ENCODE measurements around the gene SMYD3. TPM values are rescaled to one million over a fixed set of nuclear protein-coding genes. Genes with fewer than 3 reads are reported as not detected.
"Not testable (repeated sequence)": the region's sequence is repeated elsewhere in the genome, so short reads cannot be mapped to it uniquely, and the experiment has no call there.

The SMYD3 gene
- total RNA-seq, 2 experiments from 2014 or later: 17.1 TPM

DNA sequence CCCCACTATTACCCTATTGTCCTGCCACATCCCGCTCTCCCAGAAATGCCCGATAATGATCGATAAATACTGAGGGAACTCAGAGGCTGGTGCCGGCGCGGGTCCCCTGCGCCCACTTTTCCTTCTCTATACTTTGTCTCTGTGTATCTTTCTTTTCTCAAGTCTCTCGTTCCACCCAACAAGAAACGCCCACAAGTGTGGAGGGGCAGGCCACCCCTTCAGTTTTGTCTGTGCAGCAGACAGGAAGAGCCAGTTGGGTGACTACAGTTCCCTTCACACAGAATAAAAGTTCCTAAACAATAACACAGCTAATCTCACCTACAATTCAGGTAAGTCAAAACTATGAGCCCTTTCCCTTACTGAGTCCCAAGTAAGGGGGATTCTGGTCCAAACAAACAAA lies 423.7 kb downstream of the SMYD3 start:
- POLR2A ChIA-PET: no interaction called here
- no peak overlapping the region for H3K4me3 Mint-ChIP-seq
- no peak for DNase-seq
- peaks cover 7% of the 10 kb centered on the region for H3K4me1 Mint-ChIP-seq
- H3K27me3 Mint-ChIP-seq: no peaks in the 10 kb centered on the region
- peaks cover 17% of the 10 kb centered on the region for H3K9me3 Mint-ChIP-seq
- CTCF ChIA-PET: no interaction called here
- no peaks in the 10 kb centered on the region for H3K36me3 Mint-ChIP-seq (ENCODE audit: low read depth)
- H3K27ac Mint-ChIP-seq: no peak overlapping the region

DNA sequence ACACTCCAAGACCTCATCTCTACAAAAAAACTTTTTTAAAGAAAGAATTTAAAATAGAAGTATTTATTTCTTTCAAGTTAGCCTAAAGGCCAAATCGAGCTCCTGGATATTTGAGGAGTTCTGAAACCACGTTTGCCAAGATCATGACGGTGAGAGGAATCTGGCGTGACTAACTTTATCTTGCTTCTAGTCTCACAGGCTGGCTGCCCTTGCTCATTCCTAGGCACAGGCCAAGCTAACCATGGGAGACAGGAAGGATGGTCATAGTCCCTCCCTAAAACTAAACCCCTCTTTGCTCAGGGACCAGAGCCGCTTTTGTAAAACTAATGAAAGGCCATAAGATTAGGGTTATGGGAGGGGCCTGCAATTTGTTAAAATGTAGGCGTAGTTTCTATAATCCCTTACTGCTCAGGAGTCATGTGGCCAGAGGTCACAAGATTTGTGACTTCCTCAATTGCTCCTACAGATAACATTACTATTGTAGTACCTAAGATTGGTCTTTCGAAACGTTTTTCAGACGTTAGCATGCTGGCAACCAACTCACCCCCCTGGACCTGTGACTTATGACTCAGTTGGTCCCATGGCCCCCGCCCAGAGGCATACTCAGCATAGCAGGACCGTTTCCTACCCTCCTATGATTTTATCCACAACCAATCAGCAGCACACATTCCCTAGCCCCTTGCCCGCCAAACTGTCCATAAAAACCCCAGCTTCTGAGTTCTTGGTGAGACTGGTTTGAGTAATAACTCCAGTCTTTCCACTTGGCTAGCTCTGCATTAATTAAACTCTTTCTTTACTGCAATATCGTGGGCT lies 425.0 kb downstream of the SMYD3 start:
- Mint-ChIP-seq H3K27me3 (no peaks in the 10 kb centered on the region), H3K27ac (no peak overlapping the region), H3K36me3 (ENCODE audit: low read depth) (no peaks in the 10 kb centered on the region), H3K4me1 (peaks cover 7% of the 10 kb centered on the region), H3K9me3 (peaks cover 12% of the 10 kb centered on the region), H3K4me3 (no peak overlapping the region)
- POLR2A ChIA-PET: no interaction called here
- no peak for DNase-seq
- CTCF ChIA-PET: no interaction called here

DNA sequence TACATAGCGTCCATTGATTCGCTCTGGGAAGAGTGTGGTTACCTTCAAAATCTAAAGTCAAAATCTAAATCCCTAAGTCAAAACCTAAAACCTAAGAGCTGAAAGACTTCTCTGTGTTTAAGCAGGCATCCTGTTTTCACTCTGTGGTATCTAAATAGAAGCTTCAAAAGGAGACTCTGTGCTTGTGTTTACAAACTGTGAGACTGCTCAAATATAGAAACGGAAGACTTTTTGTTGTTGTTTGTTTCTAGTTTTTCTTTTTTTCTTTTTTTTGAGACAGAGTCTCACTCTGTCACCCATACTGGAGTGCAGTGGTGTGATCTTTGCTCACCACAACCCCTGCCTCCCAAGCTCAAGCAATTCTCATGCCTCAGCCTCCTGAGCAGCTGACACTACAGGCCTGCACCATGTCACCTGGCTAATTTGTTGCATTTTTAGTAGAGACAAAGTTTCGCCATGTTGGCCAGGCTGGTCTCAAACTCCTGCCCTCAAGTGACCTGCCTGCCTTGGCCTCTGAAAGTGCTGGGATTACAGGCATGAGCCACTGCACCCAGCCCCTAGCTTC lies 425.9 kb downstream of the SMYD3 start:
- ChIA-PET POLR2A (no interaction called here), CTCF (interaction anchor here (1.3 kb wide), 1 partner anchor 34 kb away, joined by 3 read pairs; no protein-coding TSS in a partner anchor)
- H3K4me3 Mint-ChIP-seq: no peak overlapping the region
- no peaks in the 10 kb centered on the region for H3K27me3 Mint-ChIP-seq
- peaks cover 7% of the 10 kb centered on the region for H3K4me1 Mint-ChIP-seq
- no peak overlapping the region for H3K27ac Mint-ChIP-seq
- no peak for DNase-seq
- no peaks in the 10 kb centered on the region for H3K36me3 Mint-ChIP-seq (ENCODE audit: low read depth)
- H3K9me3 Mint-ChIP-seq: peaks cover 9% of the 10 kb centered on the region

DNA sequence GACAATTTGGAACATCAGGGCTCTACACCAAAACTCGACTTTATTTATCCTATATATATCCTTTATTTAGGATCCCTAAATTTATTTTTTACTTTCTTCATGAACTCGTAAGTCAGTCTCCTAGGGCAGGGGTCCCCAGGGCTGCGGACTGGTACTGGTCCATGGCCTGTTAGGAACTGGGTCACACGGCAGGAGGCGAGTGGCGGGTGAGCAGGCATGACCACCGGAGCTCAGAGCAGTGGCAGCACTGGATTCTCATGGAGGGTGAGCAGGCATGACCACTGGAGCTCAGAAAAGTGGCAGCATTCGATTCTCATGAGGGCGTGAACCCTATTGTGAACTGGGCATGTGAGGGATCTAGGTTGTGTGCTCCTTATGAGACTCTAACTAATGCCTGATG lies 427.0 kb downstream of the SMYD3 start:
- no peaks in the 10 kb centered on the region for H3K36me3 Mint-ChIP-seq (ENCODE audit: low read depth)
- ChIA-PET POLR2A (no interaction called here), CTCF (interaction anchor here (1.3 kb wide), 1 partner anchor 35 kb away, joined by 3 read pairs; no protein-coding TSS in a partner anchor)
- H3K27me3 Mint-ChIP-seq: no peaks in the 10 kb centered on the region
- H3K4me1 Mint-ChIP-seq: peaks cover 7% of the 10 kb centered on the region
- no peak overlapping the region for H3K27ac Mint-ChIP-seq
- H3K9me3 Mint-ChIP-seq: peaks cover 9% of the 10 kb centered on the region
- no peak overlapping the region for H3K4me3 Mint-ChIP-seq
- no peak for DNase-seq

DNA sequence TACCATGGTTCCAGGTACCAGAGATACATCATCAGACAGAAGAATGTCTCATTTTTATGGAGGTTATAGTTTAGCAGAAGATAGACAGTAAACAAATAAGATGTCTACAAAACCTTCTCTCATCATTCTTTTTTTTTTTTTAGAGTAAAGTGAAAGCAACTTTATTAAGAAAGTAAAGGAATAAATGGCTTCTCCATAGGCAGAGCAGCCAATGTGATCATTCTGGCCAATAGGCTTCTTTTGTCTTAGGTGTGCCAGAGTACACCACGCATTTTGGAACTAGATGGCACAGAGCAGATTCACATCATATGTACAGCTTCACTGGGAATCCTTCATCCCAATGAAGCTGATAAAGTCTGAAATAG lies 428.2 kb downstream of the SMYD3 start:
- no peak overlapping the region for H3K4me3 Mint-ChIP-seq
- H3K27ac Mint-ChIP-seq: no peak overlapping the region
- DNase-seq: no peak
- ChIA-PET POLR2A (no interaction called here), CTCF (no interaction called here)
- no peaks in the 10 kb centered on the region for H3K27me3 Mint-ChIP-seq
- peaks cover 7% of the 10 kb centered on the region for H3K4me1 Mint-ChIP-seq
- H3K9me3 Mint-ChIP-seq: peaks cover 9% of the 10 kb centered on the region
- H3K36me3 Mint-ChIP-seq (ENCODE audit: low read depth): no peaks in the 10 kb centered on the region

DNA sequence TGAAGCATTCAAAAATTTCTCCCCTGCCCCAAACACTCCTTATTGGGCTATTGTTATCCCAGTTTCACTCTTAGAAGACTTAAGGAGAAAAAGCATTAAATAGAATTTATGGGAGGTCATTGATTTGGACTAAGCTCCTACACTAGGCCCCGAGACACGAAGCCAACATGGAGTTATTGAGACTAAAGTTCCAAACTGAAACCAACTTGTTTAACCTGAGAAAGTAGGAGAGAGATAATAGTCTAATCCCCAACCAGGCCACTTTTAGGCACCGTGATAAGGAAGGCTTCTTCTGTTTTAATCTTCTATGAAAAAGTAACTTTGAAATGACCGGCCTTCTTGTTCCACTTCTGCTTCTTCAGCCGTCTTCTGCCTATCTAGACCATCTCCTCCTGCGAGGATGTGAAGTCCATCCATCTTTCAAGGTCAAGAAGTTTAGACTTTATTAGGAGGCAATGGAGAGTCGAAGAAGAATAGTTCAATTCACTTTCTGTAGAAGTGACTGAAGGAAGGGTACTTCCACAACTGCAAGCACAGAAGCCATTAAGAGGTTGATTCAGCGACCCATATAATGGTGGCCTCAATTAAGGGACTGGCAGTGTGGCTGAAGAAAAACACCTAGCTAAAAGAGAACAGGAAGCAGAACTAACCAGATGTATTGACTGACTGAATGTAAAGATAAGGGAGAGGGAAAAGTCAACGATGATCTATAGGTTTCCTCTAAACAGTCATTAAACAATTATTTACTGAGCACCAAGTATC lies 428.8 kb downstream of the SMYD3 start:
- peaks cover 7% of the 10 kb centered on the region for H3K4me1 Mint-ChIP-seq
- no peak overlapping the region for H3K4me3 Mint-ChIP-seq
- H3K9me3 Mint-ChIP-seq: peaks cover 8% of the 10 kb centered on the region
- H3K27ac Mint-ChIP-seq: no peak overlapping the region
- POLR2A ChIA-PET: no interaction called here
- H3K27me3 Mint-ChIP-seq: no peaks in the 10 kb centered on the region
- DNase-seq: no peak
- CTCF ChIA-PET: no interaction called here
- H3K36me3 Mint-ChIP-seq (ENCODE audit: low read depth): no peaks in the 10 kb centered on the region

DNA sequence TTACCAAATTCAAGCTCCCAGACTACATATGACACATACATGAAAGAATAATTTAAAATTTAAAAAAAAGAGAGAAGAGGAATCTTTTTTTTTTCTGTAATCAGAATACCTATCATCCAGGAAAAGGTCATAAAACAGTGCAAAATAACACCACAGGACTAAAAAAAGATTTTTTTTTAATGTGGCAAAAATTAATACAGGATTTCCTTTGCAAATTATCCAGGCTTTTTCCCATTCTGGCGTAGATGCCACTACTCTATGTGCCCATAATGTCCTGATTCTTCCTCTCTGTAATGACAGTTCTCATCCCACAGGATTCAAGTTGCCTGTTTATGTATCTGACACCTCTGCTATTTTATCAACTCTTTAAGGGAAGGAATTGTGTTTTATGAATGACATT lies 429.6 kb downstream of the SMYD3 start:
- POLR2A ChIA-PET: no interaction called here
- H3K4me3 Mint-ChIP-seq: no peak overlapping the region
- no peaks in the 10 kb centered on the region for H3K27me3 Mint-ChIP-seq
- H3K36me3 Mint-ChIP-seq (ENCODE audit: low read depth): no peaks in the 10 kb centered on the region
- no peak for DNase-seq
- peaks cover 4% of the 10 kb centered on the region for H3K9me3 Mint-ChIP-seq
- CTCF ChIA-PET: no interaction called here
- peaks cover 7% of the 10 kb centered on the region for H3K4me1 Mint-ChIP-seq
- H3K27ac Mint-ChIP-seq: no peak overlapping the region

DNA sequence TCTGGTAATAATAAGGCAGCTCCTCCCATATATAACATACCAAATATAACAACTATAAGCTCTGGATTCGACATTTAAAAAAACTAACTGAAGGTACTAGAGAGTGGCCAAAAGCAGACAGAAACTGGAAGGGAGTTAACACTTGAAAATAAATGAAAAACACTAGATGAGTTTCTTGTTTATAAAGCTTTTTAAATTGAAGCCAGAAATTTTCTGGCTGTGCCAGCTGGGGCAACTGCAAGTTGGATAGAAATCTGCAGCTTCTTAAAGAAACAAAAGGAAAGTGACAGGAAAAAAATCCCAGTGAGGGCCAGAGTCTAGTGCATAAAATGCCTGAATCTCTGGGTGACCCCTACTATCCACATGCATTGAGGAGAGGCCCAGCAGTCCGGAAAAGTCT lies 432.7 kb downstream of the SMYD3 start:
- Mint-ChIP-seq H3K27me3 (no peaks in the 10 kb centered on the region), H3K4me3 (no peak overlapping the region), H3K36me3 (ENCODE audit: low read depth) (no peaks in the 10 kb centered on the region), H3K4me1 (peaks cover 3% of the 10 kb centered on the region), H3K27ac (no peak overlapping the region), H3K9me3 (no peaks in the 10 kb centered on the region)
- no peak for DNase-seq
- ChIA-PET POLR2A (no interaction called here), CTCF (interaction anchor here (0.8 kb wide), 1 partner anchor 245 kb away, joined by 3 read pairs; no protein-coding TSS in a partner anchor)

DNA sequence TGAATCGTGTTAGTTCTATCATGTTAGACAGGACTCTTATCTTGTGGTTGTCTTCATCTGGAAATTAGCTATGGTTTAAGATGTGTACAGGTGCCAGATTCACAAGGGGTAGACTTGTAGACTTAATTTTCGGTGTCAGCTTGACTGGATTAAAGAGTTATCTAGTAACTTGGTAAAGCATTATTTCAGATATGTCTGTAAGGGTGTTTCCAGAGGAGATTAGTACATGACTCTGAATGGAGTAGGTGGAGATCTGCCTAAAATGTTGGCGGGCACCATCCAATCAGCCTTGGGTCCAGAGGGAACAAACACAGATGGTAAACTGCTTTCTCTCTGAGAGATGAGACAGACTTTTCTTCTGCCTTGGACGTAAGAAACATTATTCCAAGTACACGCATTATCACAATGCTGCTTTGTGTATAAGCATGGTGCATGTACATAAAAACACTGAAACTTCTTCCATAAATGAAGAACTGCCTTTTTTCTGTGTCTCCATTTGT lies 434.6 kb downstream of the SMYD3 start:
- Mint-ChIP-seq H3K4me3 (no peak overlapping the region), H3K9me3 (no peaks in the 10 kb centered on the region), H3K36me3 (ENCODE audit: low read depth) (no peaks in the 10 kb centered on the region), H3K4me1 (peaks cover 5% of the 10 kb centered on the region), H3K27ac (no peak overlapping the region), H3K27me3 (no peaks in the 10 kb centered on the region)
- ChIA-PET CTCF (no interaction called here), POLR2A (no interaction called here)
- no peak for DNase-seq

DNA sequence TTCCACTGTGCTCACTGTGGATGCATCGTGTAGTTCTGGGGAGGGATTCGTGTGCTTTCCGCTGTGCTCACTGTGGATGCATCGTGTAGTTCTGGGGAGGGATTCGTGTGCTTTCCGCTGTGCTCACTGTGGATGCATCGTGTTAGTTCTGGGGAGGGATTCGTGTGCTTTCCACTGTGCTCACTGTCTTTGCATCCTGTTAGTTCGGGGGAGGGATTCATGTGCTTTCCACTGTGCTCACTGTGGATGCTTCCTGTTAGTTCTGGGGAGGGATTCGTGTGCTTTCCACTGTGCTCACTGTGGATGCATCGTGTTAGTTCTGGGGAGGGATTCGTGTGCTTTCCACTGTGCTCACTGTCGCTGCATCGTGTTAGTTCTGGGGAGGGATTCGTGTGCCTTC lies 435.1 kb downstream of the SMYD3 start:
- CTCF ChIA-PET; DNase-seq; H3K27ac Mint-ChIP-seq; H3K36me3 Mint-ChIP-seq (ENCODE audit: low read depth); H3K4me1 Mint-ChIP-seq; POLR2A ChIA-PET; H3K9me3 Mint-ChIP-seq; H3K4me3 Mint-ChIP-seq; H3K27me3 Mint-ChIP-seq: not testable (repeated sequence)

DNA sequence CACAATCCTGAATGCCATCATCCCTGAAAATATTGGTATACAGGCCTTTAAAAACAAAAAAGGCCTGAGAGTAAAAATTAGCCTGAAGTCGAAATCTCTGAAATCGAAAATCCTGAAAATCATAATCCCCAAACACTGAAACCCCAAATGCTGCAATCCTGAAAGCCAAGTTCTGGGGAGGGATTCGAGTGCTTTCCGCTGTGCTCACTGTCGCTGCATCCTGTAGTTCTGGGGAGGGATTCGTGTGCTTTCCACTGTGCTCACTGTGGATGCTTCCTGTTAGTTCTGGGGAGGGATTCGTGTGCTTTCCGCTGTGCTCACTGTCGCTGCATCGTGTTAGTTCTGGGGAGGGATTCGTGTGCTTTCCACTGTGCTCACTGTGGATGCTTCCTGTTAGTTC lies 435.5 kb downstream of the SMYD3 start:
- H3K4me1 Mint-ChIP-seq; H3K4me3 Mint-ChIP-seq; DNase-seq; POLR2A ChIA-PET; CTCF ChIA-PET; H3K27ac Mint-ChIP-seq; H3K27me3 Mint-ChIP-seq; H3K36me3 Mint-ChIP-seq (ENCODE audit: low read depth); H3K9me3 Mint-ChIP-seq: not testable (repeated sequence)

DNA sequence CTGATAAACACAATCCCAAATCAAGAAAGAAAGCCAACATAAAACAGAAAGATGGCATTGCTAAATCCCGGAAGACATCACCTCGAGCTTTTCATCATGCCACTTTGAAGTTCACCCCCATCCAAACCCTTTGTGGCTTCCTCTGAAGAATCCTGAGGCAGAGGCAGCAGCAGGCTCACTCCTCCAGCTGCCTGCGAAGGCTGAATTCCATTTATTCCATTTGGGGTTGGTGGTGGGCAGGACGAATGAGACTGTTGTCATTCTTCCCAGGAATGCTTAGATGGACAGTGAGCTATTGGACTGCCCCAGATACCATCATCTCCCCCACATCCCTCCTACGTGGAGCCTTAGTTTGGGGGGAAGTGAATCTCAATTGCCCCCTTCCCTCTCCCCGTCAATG lies 437.5 kb downstream of the SMYD3 start:
- DNase-seq: no peak
- H3K9me3 Mint-ChIP-seq: no peaks in the 10 kb centered on the region

More for the DNA sequence above, 437.5 kb downstream of the SMYD3 start:
- CTCF ChIA-PET: interaction anchor here (1.0 kb wide), 1 partner anchor 85 kb away, joined by 3 read pairs; no protein-coding TSS in a partner anchor
- POLR2A ChIA-PET: no interaction called here
- H3K36me3 Mint-ChIP-seq (ENCODE audit: low read depth): no peaks in the 10 kb centered on the region
- no peak overlapping the region for H3K27ac Mint-ChIP-seq
- H3K4me3 Mint-ChIP-seq: no peak overlapping the region
- peaks cover 7% of the 10 kb centered on the region for H3K4me1 Mint-ChIP-seq
- no peaks in the 10 kb centered on the region for H3K27me3 Mint-ChIP-seq

All from activated CD4-positive, alpha-beta T cell treated with anti-CD3 and anti-CD28 coated beads, Interleukin-2, amount 10 ng/mL, durations not matched to agents 7 days and 5 days (primary cell).